ENCODE data around the gene MRS2.

The MRS2 gene

DNA sequence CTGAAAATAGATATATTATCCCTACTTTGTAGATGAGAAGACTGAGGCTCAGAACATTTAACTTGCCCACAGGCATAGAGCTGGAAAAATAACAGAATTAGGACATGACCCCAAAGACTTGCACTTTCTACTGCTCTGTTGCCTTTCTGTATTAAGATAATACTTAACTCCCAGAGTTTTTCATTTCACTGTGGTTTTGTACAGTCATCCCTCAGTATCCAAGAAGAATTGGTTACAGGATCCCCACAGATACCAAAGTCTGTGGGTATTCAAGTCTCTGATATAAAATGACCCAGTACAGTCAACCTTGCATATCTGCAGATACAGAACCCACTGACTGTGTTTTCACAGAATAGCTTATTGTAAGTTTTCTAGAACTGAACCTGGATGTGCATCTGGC lies 16.8 kb downstream of the MRS2 start:
- H3K27me3 ChIP-seq: no peaks in the 10 kb centered on the region
- H3K4me1 ChIP-seq: no peaks in the 10 kb centered on the region
- no peak overlapping the region for H3K27ac ChIP-seq
- TF ChIP-seq, protein P1, sequence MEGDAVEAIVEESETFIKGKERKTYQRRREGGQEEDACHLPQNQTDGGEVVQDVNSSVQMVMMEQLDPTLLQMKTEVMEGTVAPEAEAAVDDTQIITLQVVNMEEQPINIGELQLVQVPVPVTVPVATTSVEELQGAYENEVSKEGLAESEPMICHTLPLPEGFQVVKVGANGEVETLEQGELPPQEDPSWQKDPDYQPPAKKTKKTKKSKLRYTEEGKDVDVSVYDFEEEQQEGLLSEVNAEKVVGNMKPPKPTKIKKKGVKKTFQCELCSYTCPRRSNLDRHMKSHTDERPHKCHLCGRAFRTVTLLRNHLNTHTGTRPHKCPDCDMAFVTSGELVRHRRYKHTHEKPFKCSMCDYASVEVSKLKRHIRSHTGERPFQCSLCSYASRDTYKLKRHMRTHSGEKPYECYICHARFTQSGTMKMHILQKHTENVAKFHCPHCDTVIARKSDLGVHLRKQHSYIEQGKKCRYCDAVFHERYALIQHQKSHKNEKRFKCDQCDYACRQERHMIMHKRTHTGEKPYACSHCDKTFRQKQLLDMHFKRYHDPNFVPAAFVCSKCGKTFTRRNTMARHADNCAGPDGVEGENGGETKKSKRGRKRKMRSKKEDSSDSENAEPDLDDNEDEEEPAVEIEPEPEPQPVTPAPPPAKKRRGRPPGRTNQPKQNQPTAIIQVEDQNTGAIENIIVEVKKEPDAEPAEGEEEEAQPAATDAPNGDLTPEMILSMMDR (IDR thresholded peaks at IDR 0.05): no peak
- DNase-seq: no peak
- intact Hi-C loops (cut with DNase I; ENCODE audit: low total_unique reads): no loop called here
- H3K4me3 ChIP-seq: no peak overlapping the region
- H3K36me3 ChIP-seq: peaks cover 88 to 98% (median 89%) of the 10 kb centered on the region in 3 donors
- no peaks in the 10 kb centered on the region for H3K9me3 ChIP-seq

DNA sequence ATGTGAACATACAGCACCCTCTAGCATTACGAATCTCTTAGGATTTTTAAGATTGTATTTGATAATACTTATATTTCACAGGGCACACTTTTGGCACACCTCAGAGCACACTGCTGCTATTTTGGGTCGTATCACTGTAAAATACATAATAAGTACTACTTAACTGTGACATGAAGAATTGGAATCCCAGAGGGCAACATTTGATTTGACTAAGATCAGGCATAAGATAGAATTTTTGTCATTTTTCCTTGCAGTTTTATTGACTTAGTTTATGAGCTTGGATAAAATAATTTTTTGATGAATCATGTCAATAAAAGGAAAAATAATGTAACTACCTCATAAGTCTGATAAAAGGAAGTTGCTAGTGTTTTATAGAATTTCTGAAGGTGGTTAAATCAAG lies 22.4 kb downstream of the MRS2 start:
- Histone ChIP-seq H3K4me1 (no peaks in the 10 kb centered on the region), H3K4me3 (no peak overlapping the region), H3K27me3 (no peaks in the 10 kb centered on the region), H3K9me3 (no peaks in the 10 kb centered on the region), H3K27ac (no peak overlapping the region), H3K36me3 (peaks cover 45 to 78% (median 51%) of the 10 kb centered on the region in 3 donors)
- intact Hi-C loops (cut with DNase I; ENCODE audit: low total_unique reads): no loop called here
- no peak for DNase-seq
- TF ChIP-seq, protein P1 (IDR thresholded peaks at IDR 0.05): no peak

DNA sequence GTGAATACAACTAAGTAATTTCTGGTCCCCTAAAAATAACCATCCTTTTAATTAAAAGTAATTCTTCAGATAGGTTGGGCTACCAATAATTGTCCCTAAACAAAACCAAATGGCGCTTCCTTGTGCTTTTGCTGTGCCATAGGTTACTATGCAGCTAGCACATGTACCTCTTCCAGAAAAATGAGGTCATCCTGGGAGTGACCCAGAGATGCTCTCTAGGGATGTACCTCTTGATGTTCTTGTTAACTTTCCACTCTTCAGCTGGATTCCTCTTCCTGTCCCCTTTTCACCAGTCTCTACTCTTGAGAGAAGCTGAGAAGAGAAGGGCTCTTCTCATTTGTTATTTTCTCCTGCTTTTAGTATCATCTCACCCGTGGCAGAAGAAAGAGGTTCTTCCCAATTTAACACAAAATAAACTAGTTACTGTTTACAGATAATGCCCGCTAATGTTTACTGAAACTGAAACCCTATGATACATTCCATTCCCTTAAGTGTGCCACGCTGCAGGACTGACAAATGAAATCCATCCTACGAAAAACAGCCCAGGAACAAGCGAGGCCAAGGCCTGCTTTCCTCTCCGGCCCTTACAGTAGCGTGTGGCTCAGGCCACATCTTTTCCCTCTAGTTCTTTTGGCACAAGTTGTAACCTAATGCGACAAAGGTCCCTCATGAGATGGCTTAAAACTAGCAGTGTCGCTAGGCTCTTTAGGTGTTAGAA lies 24.2 kb downstream of the MRS2 start:
- no peak overlapping the region for H3K4me3 ChIP-seq
- no peaks in the 10 kb centered on the region for H3K4me1 ChIP-seq
- H3K9me3 ChIP-seq: no peaks in the 10 kb centered on the region
- no peak overlapping the region for H3K27ac ChIP-seq
- TF ChIP-seq, protein P1 (IDR thresholded peaks at IDR 0.05): no peak
- intact Hi-C loops (cut with DNase I; ENCODE audit: low total_unique reads): no loop called here
- no peaks in the 10 kb centered on the region for H3K27me3 ChIP-seq
- DNase-seq: no peak
- peaks cover 30 to 62% (median 37%) of the 10 kb centered on the region in 3 donors for H3K36me3 ChIP-seq

DNA sequence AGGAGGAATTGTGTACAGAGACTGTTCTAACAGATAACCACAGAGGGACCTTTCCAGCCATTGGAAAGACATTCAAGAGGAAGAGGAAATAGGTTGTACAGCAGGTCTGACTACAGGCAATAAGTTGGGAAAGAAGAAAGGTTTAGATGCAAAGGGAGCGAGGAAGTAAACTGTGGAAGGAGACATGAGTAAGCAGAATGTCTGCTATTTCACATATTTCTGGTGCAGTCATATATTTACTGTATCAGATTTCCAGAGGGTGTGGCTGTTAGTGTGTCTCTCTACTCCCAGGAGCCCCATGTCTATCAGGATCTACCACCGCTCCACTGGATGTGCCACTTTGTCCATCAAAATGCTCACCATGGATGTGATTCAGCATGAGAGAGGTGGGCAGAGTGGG lies 25.9 kb downstream of the MRS2 start:
- no peaks in the 10 kb centered on the region for H3K4me1 ChIP-seq
- DNase-seq: no peak
- TF ChIP-seq, protein P1 (IDR thresholded peaks at IDR 0.05): no peak
- no peaks in the 10 kb centered on the region for H3K27me3 ChIP-seq
- peaks cover 14 to 44% (median 23%) of the 10 kb centered on the region in 3 donors for H3K36me3 ChIP-seq
- intact Hi-C loops (cut with DNase I; ENCODE audit: low total_unique reads): no loop called here
- no peak overlapping the region for H3K27ac ChIP-seq
- H3K4me3 ChIP-seq: no peak overlapping the region
- H3K9me3 ChIP-seq: no peaks in the 10 kb centered on the region

DNA sequence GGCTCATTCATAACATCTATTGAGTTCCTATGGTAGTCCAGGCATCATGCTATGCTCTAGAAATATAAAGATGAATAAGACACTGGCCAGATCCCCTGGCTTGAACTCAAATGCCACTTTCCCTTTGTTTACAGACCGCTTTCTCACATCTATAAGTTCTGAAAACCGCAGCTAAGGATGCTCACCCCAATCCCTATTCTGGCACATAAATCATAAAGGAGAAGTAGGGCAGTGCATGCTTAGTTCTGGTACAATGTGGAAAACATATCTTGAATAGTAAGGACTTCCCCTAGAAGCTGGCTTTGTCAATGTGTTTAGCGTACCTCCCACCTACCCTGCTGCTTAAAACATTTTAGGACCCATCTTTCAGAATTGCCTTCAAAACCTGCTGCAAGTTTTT lies 26.4 kb downstream of the MRS2 start:
- TF ChIP-seq, protein P1 (IDR thresholded peaks at IDR 0.05): no peak
- Histone ChIP-seq H3K9me3 (no peaks in the 10 kb centered on the region), H3K4me1 (no peaks in the 10 kb centered on the region), H3K27ac (no peak overlapping the region), H3K4me3 (no peak overlapping the region), H3K36me3 (peaks cover 9 to 39% (median 19%) of the 10 kb centered on the region in 3 donors), H3K27me3 (no peaks in the 10 kb centered on the region)
- intact Hi-C loops (cut with DNase I; ENCODE audit: low total_unique reads): no loop called here
- no peak for DNase-seq

Data from tibial artery (tissue), 4 donors.